Kidney epithelial cell (primary cell): ENCODE data around the gene ATRIP. TPM values are rescaled to one million over a fixed set of nuclear protein-coding genes. Genes with fewer than 3 reads are reported as not detected.

Experiments used
- DNase-seq: peaks from one replicate; pipeline ENCODE4 v3.0.0-alpha.2; 2010; ENCODE audit warnings: low read depth
- H3K27me3 ChIP-seq: 2 replicates; pipeline ENCODE4 v1.6.0; 2011; ENCODE audit warnings: low read length; ENCODE audit not compliant: control insufficient read depth, insufficient read depth
- H3K36me3 ChIP-seq: 2 replicates; pipeline ENCODE4 v1.5.1; 2011; ENCODE audit warnings: low read length; ENCODE audit not compliant: control insufficient read depth, insufficient read depth
- H3K4me3 ChIP-seq: 2 replicates; pipeline ENCODE4 v1.5.1; 2011; ENCODE audit warnings: low read depth, mild to moderate bottlenecking, control low read depth, low read length
- CTCF ChIP-seq: IDR thresholded peaks from 2 replicates; pipeline ENCODE4 v1.5.1; 2011; ENCODE audit warnings: mild to moderate bottlenecking, moderate library complexity, low read length, control low read depth, inconsistent platforms; ENCODE audit not compliant: insufficient read depth, poor library complexity, severe bottlenecking
- total RNA-seq: library from RNA; depleted of rRNA; stranded (reverse); fragments of >200 nt; gene quantifications from 2 replicates; pipeline ENCODE4 v1.2.3, GENCODE V29; 2015

Gene ATRIP
- total RNA-seq, 1 donor from 2014 or later = 5.7 TPM

GRCh38 chr3:48433472-48434118, 12.9 kb upstream of the ATRIP start:
- Histone ChIP-seq H3K4me3 (no peak overlapping the region), H3K36me3 (no peaks in the 10 kb centered on the region), H3K27me3 (no peaks in the 10 kb centered on the region)
- TF ChIP-seq CTCF = no peak
- DNase-seq = no peak

- DNase-seq = no peak
- TF ChIP-seq CTCF = no peak
- Histone ChIP-seq H3K4me3 (no peak overlapping the region), H3K36me3 (no peaks in the 10 kb centered on the region), H3K27me3 (no peaks in the 10 kb centered on the region)
These were observed 11.8 kb upstream of the ATRIP start for GRCh38 chr3:48434591-48435222.

GRCh38 chr3:48435223-48435595, 11.3 kb upstream of the ATRIP start:
- Histone ChIP-seq H3K36me3 (no peaks in the 10 kb centered on the region), H3K4me3 (no peak overlapping the region), H3K27me3 (no peaks in the 10 kb centered on the region)
- TF ChIP-seq CTCF = no peak
- DNase-seq = no peak

GRCh38 chr3:48435774-48436476, 10.6 kb upstream of the ATRIP start:
- Histone ChIP-seq H3K36me3 (no peaks in the 10 kb centered on the region), H3K4me3 (no peak overlapping the region), H3K27me3 (no peaks in the 10 kb centered on the region)
- peak; percentile 100 for TF ChIP-seq CTCF
- no peak for DNase-seq

GRCh38 chr3:48436477-48436787, 10.1 kb upstream of the ATRIP start:
- no peak for DNase-seq
- TF ChIP-seq CTCF = no peak
- H3K27me3 ChIP-seq = no peaks in the 10 kb centered on the region
- no peaks in the 10 kb centered on the region for H3K36me3 ChIP-seq
- no peak overlapping the region for H3K4me3 ChIP-seq
